Spleen (tissue), 11 donors: ENCODE measurements around the gene MYO18B. TPM values are rescaled to one million over a fixed set of nuclear protein-coding genes. Genes with fewer than 3 reads are reported as not detected.

Experiments
- DNase-seq: peaks from one replicate; pipeline ENCODE4 v3.0.0-alpha.2; 2020
- H3K27ac ChIP-seq, 8 donors: fragments of 200-600 bp; sonication (generic) in 7 of 8; 1 replicate in 4 of 8; 2 replicates in 4 of 8; pipeline versions ENCODE4 v1.5.0 to v1.8.0; 2016 to 2021; ENCODE audit warnings: inconsistent platforms in 4 of 8, mild to moderate bottlenecking in 4 of 8, moderate library complexity in 1 of 8
- H3K27me3 ChIP-seq, 7 donors: fragments of 200-600 bp; sonication (generic) in 6 of 7; replicated peaks in 1 of 7; 1 replicate in 4 of 7; 2 replicates in 3 of 7; pipeline versions ENCODE4 v1.5.0 to v1.8.0; 2016 to 2021; ENCODE audit warnings: inconsistent platforms in 3 of 7, mild to moderate bottlenecking in 1 of 7
- H3K36me3 ChIP-seq, 6 donors: fragments of 200-600 bp; sonication (generic) in 5 of 6; 1 replicate in 4 of 6; 2 replicates in 2 of 6; pipeline versions ENCODE4 v1.5.0 to v1.8.0; 2016 to 2021; ENCODE audit warnings: inconsistent platforms in 2 of 6
- H3K4me1 ChIP-seq, 6 donors: fragments of 200-600 bp; sonication (generic) in 5 of 6; 1 replicate in 3 of 6; 2 replicates in 3 of 6; pipeline versions ENCODE4 v1.5.0 to v1.8.0; 2016 to 2021; ENCODE audit warnings: inconsistent platforms in 3 of 6
- H3K4me3 ChIP-seq, 8 donors: fragments of 200-600 bp; sonication (generic) in 7 of 8; 1 replicate in 4 of 8; 2 replicates in 4 of 8; pipeline versions ENCODE4 v1.5.0 to v1.8.0; 2016 to 2021; ENCODE audit warnings: inconsistent platforms in 4 of 8, mild to moderate bottlenecking in 4 of 8, moderate library complexity in 2 of 8
- H3K9me3 ChIP-seq, 8 donors: fragments of 200-600 bp; sonication (generic) in 7 of 8; 1 replicate in 4 of 8; 2 replicates in 4 of 8; pipeline versions ENCODE4 v1.5.0 to v1.8.0; 2016 to 2021; ENCODE audit warnings: inconsistent platforms in 4 of 8
- POLR2A ChIP-seq, 3 donors: fragments of 450-650 bp; IDR thresholded peaks; one replicate each; pipeline ENCODE4 v1.5.1; 2017; ENCODE audit warnings: antibody characterized with exemption in 3 of 3, mild to moderate bottlenecking in 1 of 3
- POLR2AphosphoS5 ChIP-seq, 3 donors: sonication (generic); formaldehyde crosslinking; IDR thresholded peaks; one replicate each; pipeline ENCODE4 v1.5.1; 2017; ENCODE audit warnings: antibody characterized with exemption in 3 of 3
- whole genome bisulfite sequencing, 5 donors: extraction: QIAGEN DNeasy Blood & Tissue Kit in 3 of 5; methylation state at CpG; one replicate each; pipeline versions ENCODE4 v1.1.5 to v1.1.7; 2013 to 2018; 5-methylcytosine and 5-hydroxymethylcytosine counted together
- intact Hi-C: fragments of 100-400 bp; cut with DNase I; formaldehyde crosslinking; loops from one replicate; pipeline ENCODE4 v1.15.0; 2023; ENCODE audit warnings: low total_unique reads
- polyA plus RNA-seq, 3 donors: library from polyadenylated mRNA; stranded (reverse); fragments of 200-250 nt; gene quantifications; one replicate each; pipeline ENCODE4 v1.2.1, GENCODE V29; 2013
- total RNA-seq, 7 donors: library from RNA; depleted of rRNA in 3 of 7; stranded (reverse); fragments of >200 nt in 3 of 7; fragmentation: NEBNext Ultra II Directional in 4 of 7; extraction: Animal tissue kit (Norgen Biotek cat#: 25700) in 4 of 7; gene quantifications; one replicate each; pipeline versions ENCODE4 v1.1.0 to v1.2.1, GENCODE V29; 2016 to 2021
- TF ChIP-seq, protein P1 (sequence below), 11 experiments: fragments of 200-600 bp in 7 of 11; fragments of 450-650 bp in 4 of 11; sonication (generic) in 4 of 11; IDR thresholded peaks in 8 of 11; conservative IDR thresholded peaks in 3 of 11; 1 replicate in 7 of 11; 2 replicates in 4 of 11; pipeline versions ENCODE4 v1.4.0 to v1.8.0; 2016 to 2021; ENCODE audit warnings: antibody characterized with exemption in 11 of 11, inconsistent platforms in 4 of 11, mild to moderate bottlenecking in 1 of 11
- donor health status: healthy with polysubstance abuse.
- donor health status: DM: no; HTN: no; CAD: no; lungs with moderate emphysema.
- donor health status: DM: no; HTN: no; CAD: no.
- donor health status: Bipolar disorder and iron deficiency.
- donor health status: healthy.
- donor health status: DM: no; HTN: no; CAD: no.
- donor health status: DM: yes; HTN: yes; CAD: no.

MYO18B gene
- total and polyA plus RNA-seq, 10 donors: under 0.01 to 0.79 (median 0.12) TPM

DNA sequence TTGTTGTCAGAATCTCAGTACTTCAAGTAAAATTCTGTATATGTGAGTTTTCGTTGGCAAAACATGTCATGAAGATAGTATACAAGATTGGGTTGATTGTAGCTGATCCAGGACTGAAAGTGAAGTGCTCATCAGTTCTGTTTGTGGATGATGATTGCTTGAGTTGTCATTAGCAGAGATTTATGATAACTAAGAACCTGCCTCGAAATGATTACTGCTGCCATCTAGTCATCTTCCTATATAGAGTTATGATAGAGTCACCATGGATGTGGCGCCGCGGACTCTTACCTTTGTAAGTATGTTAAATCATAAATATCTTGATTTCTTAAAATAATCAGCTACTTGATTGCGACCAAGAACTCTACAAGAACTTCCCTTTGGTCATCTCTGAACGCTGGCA lies 27.9 kb upstream of the MYO18B start:
- WGBS, 5 donors: 86 to 93% (median 93%) methylated on average over 7 of the region's 7 CpGs
- TF ChIP-seq, protein P1, sequence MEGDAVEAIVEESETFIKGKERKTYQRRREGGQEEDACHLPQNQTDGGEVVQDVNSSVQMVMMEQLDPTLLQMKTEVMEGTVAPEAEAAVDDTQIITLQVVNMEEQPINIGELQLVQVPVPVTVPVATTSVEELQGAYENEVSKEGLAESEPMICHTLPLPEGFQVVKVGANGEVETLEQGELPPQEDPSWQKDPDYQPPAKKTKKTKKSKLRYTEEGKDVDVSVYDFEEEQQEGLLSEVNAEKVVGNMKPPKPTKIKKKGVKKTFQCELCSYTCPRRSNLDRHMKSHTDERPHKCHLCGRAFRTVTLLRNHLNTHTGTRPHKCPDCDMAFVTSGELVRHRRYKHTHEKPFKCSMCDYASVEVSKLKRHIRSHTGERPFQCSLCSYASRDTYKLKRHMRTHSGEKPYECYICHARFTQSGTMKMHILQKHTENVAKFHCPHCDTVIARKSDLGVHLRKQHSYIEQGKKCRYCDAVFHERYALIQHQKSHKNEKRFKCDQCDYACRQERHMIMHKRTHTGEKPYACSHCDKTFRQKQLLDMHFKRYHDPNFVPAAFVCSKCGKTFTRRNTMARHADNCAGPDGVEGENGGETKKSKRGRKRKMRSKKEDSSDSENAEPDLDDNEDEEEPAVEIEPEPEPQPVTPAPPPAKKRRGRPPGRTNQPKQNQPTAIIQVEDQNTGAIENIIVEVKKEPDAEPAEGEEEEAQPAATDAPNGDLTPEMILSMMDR (IDR thresholded peaks at IDR 0.05 in 8 of 11, conservative IDR thresholded peaks at IDR 0.05 in 3 of 11): no peak
- TF ChIP-seq POLR2AphosphoS5 (IDR thresholded peaks at IDR 0.05): no peak
- TF ChIP-seq POLR2A (IDR thresholded peaks at IDR 0.05): no peak
- Histone ChIP-seq H3K27me3 (no peaks in the 10 kb centered on the region), H3K4me3 (no peak overlapping the region), H3K27ac (no peak overlapping the region), H3K9me3 (no peaks in the 10 kb centered on the region), H3K4me1 (no peaks in the 10 kb centered on the region), H3K36me3 (peaks cover 0 to 100% (median 51%) of the 10 kb centered on the region in 6 donors)
- intact Hi-C loops: no loop called here
- DNase-seq: no peak

DNA sequence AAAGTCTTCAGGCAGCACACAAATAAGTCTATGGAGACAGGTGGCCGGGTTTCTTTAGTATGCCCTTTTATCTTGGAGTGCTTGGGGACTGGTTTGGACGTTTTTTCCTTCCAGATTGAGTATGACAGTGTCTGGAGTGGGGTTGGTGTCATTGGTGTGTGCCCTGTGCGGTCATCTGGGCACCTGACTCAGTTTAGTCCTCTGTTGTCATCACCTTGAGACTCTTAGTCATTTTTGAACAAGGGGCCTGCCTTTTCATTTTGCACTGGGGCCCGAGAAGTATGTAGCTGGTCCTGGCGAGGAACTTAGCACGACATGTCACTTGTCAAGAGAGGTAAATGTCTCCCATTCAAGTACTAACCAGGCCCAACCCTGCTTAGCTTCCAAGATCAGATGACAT lies 27.2 kb upstream of the MYO18B start:
- no peaks in the 10 kb centered on the region for H3K27me3 ChIP-seq
- TF ChIP-seq, protein P1 (IDR thresholded peaks at IDR 0.05 in 8 of 11, conservative IDR thresholded peaks at IDR 0.05 in 3 of 11): no peak
- TF ChIP-seq POLR2AphosphoS5 (IDR thresholded peaks at IDR 0.05) (no peak), POLR2A (IDR thresholded peaks at IDR 0.05) (no peak)
- 67 to 93% (median 76%) methylated on average over 6 of the region's 6 CpGs for WGBS, 5 donors
- no peaks in the 10 kb centered on the region for H3K9me3 ChIP-seq
- H3K4me3 ChIP-seq: no peak overlapping the region
- H3K36me3 ChIP-seq: peaks cover 0 to 100% (median 48%) of the 10 kb centered on the region in 6 donors
- H3K27ac ChIP-seq: no peak overlapping the region
- DNase-seq: no peak
- intact Hi-C loops: no loop called here
- H3K4me1 ChIP-seq: no peaks in the 10 kb centered on the region

DNA sequence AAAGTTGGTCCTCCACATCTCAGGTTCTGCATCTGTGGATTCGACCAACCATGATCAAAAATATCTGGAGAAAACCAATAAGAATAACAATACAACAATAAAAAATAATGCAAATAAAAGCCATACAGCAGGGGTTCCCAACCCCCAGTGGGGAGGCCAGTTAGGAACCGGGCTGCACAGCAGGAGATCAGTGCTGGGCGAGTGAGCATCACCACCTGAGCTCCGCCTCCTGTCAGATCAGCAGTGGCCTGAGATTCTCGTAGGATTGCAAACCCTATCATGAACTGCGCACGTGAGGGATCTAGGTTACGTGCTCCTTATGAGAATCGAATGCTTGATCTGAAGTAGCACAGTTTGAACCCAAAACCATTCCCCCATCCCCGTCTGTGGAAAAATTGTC lies 25.4 kb upstream of the MYO18B start:
- no peak overlapping the region for H3K4me3 ChIP-seq
- peaks cover 0 to 96% (median 36%) of the 10 kb centered on the region in 6 donors for H3K36me3 ChIP-seq
- no peaks in the 10 kb centered on the region for H3K9me3 ChIP-seq
- TF ChIP-seq POLR2A (IDR thresholded peaks at IDR 0.05) (no peak), POLR2AphosphoS5 (IDR thresholded peaks at IDR 0.05) (no peak)
- TF ChIP-seq, protein P1 (IDR thresholded peaks at IDR 0.05 in 8 of 11, conservative IDR thresholded peaks at IDR 0.05 in 3 of 11): no peak
- H3K4me1 ChIP-seq: no peaks in the 10 kb centered on the region
- H3K27ac ChIP-seq: no peak overlapping the region
- 94 to 98% (median 96%) methylated on average over 10 of the region's 10 CpGs for WGBS, 5 donors
- intact Hi-C loops: no loop called here
- DNase-seq: no peak
- no peaks in the 10 kb centered on the region for H3K27me3 ChIP-seq

DNA sequence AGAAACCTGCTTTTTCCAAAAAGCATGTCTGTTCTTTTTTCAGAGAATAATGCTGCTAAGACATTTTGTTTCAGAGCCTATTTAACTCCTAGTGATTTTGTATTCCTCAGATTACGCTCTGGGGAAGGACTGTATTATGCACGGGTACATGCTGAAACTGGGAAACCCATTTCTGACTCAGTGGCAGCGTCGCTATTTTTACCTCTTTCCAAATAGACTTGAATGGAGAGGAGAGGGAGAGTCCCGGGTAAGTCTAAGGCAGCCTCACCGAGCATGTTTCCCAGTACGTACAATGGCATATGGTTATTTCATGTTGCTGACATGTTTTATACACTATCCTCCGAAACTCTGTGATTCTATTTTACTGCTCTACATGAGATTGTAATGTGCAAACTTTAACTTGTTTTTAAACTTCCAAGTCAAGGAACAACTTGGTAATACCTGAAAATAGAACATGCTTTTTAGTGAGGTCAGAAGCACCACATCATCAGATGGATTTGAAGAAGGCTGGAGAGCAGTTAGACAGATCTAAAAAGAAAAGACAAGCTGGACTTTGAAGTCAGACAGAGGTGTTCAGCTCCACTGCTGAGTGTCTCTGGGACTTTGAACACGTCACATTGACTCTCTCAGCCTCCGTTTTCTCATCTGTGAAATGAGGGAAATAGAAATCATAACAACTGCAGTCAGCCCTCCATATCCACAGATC lies 23.7 kb upstream of the MYO18B start:
- Histone ChIP-seq H3K36me3 (peaks cover 0 to 96% (median 38%) of the 10 kb centered on the region in 6 donors), H3K27ac (no peak overlapping the region), H3K4me1 (no peaks in the 10 kb centered on the region), H3K27me3 (no peaks in the 10 kb centered on the region), H3K9me3 (no peaks in the 10 kb centered on the region), H3K4me3 (no peak overlapping the region)
- intact Hi-C loops: no loop called here
- WGBS, 5 donors: 89 to 94% (median 92%) methylated on average over 10 of the region's 10 CpGs
- no peak for TF ChIP-seq POLR2A (IDR thresholded peaks at IDR 0.05)
- no peak for TF ChIP-seq POLR2AphosphoS5 (IDR thresholded peaks at IDR 0.05)
- TF ChIP-seq, protein P1 (IDR thresholded peaks at IDR 0.05 in 8 of 11, conservative IDR thresholded peaks at IDR 0.05 in 3 of 11): no peak
- DNase-seq: no peak
